Right lobe of liver (tissue), 6 donors: Measurements from ENCODE around the gene SLC9A8. TPM values are rescaled to one million over a fixed set of nuclear protein-coding genes. Genes with fewer than 3 reads are reported as not detected.

Experiments
- ATAC-seq, 4 donors: fragments of 200-7000 bp; cut with Tn5 transposase; one replicate each; pipeline ENCODE4 v1.9.1; 2020; ENCODE audit warnings: mild to moderate bottlenecking in 4 of 4, moderate library complexity in 4 of 4
- DNase-seq, 3 donors: peaks; one replicate each; pipeline ENCODE4 v3.0.0-alpha.2; 2020
- H3K27ac ChIP-seq, 3 donors: fragments of 200-600 bp; one replicate each; pipeline ENCODE4 v1.8.0; 2022
- H3K27me3 ChIP-seq, 2 donors: fragments of 200-600 bp; one replicate each; pipeline ENCODE4 v1.8.0; 2022
- H3K36me3 ChIP-seq, 4 donors: fragments of 200-600 bp; sonication (generic) in 1 of 4; one replicate each; pipeline versions ENCODE4 v1.5.1 to v1.8.0; 2017 to 2022; ENCODE audit warnings: control low read depth in 1 of 4
- H3K4me1 ChIP-seq, 4 donors: fragments of 200-600 bp; sonication (generic) in 1 of 4; one replicate each; pipeline versions ENCODE4 v1.5.1 to v1.8.0; 2017 to 2022; ENCODE audit warnings: control low read depth in 1 of 4
- H3K4me3 ChIP-seq, 3 donors: fragments of 200-600 bp; one replicate each; pipeline ENCODE4 v1.8.0; 2022
- H3K9me3 ChIP-seq, 4 donors: fragments of 200-600 bp; sonication (generic) in 1 of 4; one replicate each; pipeline versions ENCODE4 v1.5.1 to v1.8.0; 2017 to 2022; ENCODE audit warnings: control low read depth in 1 of 4
- POLR2A ChIP-seq: fragments of 450-650 bp; IDR thresholded peaks from one replicate; pipeline ENCODE4 v1.6.1; 2017; ENCODE audit warnings: antibody characterized with exemption, mild to moderate bottlenecking
- WGBS: methylation state at CpG from one replicate; pipeline ENCODE4 v1.1.6; 2018; ENCODE audit warnings: low coverage, low lambda C conversion rate; ENCODE audit not compliant: insufficient coverage; ENCODE audit errors: missing lambda C conversion rate; 5-methylcytosine and 5-hydroxymethylcytosine counted together
- intact Hi-C, 2 donors: fragments of 100-400 bp; cut with DNase I; formaldehyde crosslinking; loops; one replicate each; pipeline versions ENCODE4 v1.11.2 to v1.14.1; 2022
- long read RNA-seq: library from polyadenylated mRNA; unstranded; transcript quantifications from one replicate; pipeline ENCODE4 v2.0.0, GENCODE V29; 2019
- total RNA-seq, 6 experiments: library from RNA; depleted of rRNA in 2 of 6; stranded (reverse); fragments of >200 nt in 2 of 6; fragmentation: NEBNext Ultra II Directional in 3 of 6; extraction: Animal tissue kit (Norgen Biotek cat#: 25700) in 3 of 6; gene quantifications; one replicate each; pipeline versions ENCODE4 v1.1.0 to v1.2.4, GENCODE V29; 2016 to 2023
- TF ChIP-seq, protein P1 (sequence below), 4 donors: fragments of 200-600 bp in 3 of 4; fragments of 450-650 bp in 1 of 4; IDR thresholded peaks; one replicate each; pipeline versions ENCODE4 v1.5.1 to v1.8.0; 2016 to 2022; ENCODE audit warnings: antibody characterized with exemption in 4 of 4, mild to moderate bottlenecking in 2 of 4
- donor health status: DM: no; HTN: yes; CAD: no.
- donor health status: DM: no; HTN: no; CAD: no.
- donor health status: DM: no; HTN: no; CAD: no.
- donor health status: DM: no; HTN: yes; CAD: no.
- donor health status: DM: no; HTN: yes; CAD: no.

Gene SLC9A8, protein sequence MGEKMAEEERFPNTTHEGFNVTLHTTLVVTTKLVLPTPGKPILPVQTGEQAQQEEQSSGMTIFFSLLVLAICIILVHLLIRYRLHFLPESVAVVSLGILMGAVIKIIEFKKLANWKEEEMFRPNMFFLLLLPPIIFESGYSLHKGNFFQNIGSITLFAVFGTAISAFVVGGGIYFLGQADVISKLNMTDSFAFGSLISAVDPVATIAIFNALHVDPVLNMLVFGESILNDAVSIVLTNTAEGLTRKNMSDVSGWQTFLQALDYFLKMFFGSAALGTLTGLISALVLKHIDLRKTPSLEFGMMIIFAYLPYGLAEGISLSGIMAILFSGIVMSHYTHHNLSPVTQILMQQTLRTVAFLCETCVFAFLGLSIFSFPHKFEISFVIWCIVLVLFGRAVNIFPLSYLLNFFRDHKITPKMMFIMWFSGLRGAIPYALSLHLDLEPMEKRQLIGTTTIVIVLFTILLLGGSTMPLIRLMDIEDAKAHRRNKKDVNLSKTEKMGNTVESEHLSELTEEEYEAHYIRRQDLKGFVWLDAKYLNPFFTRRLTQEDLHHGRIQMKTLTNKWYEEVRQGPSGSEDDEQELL
- total RNA-seq: 10 to 100 TPM in 3 of 6 experiments, 1 to 10 TPM in 3; 6.8 to 10.6 (median 9.6) TPM
- long read RNA-seq, partial matches to known transcripts: 1 of 2 reads
- long read RNA-seq, other reads (novel, unspliced or antisense): 1 of 2 reads

DNA sequence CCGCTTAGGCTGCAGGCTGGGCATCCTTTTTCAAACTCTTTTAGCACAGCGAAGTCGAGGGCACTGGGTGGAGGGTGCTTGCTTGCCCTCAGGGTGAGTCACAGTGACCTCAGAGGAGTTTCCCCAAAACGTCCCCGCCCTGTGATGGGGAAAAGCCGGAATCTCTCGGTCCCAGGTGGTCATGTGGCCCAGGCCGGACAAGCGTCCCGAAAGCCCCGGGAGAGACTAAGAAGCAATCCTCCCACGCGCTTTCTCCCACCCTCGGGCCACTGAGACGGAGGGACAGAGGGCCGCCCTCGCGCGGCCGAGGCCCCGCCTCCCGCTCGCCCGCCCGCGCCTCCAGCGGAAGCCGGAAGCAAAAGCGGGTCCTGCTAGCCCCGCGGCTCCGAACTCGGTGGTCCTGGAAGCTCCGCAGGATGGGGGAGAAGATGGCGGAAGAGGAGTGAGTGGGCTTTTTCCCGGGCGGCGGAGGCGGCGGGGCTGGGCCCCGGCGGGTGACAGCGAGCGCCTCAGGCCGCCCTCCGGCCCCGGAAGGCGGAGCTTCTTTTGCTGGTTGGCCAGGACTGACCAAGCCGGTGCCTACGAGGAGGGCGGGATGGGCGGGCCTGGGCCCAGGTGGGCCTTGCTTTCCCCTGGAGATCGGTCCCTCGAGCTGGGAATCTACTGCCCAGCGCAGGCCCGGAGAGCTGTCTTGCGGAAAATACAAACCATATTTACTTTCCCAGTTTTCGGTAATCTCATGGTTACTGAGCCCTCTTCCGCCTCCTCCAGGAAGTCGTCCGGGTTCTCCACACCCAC lies at the start of gene SLC9A8:
SLC9A8 (plus strand) TSS at position 322 of the 798 bp plus-strand sequence; CDS start at position 417, 95 bp downstream.
- TF ChIP-seq POLR2A: peak; percentile 86
- TF ChIP-seq, protein P1, sequence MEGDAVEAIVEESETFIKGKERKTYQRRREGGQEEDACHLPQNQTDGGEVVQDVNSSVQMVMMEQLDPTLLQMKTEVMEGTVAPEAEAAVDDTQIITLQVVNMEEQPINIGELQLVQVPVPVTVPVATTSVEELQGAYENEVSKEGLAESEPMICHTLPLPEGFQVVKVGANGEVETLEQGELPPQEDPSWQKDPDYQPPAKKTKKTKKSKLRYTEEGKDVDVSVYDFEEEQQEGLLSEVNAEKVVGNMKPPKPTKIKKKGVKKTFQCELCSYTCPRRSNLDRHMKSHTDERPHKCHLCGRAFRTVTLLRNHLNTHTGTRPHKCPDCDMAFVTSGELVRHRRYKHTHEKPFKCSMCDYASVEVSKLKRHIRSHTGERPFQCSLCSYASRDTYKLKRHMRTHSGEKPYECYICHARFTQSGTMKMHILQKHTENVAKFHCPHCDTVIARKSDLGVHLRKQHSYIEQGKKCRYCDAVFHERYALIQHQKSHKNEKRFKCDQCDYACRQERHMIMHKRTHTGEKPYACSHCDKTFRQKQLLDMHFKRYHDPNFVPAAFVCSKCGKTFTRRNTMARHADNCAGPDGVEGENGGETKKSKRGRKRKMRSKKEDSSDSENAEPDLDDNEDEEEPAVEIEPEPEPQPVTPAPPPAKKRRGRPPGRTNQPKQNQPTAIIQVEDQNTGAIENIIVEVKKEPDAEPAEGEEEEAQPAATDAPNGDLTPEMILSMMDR (IDR thresholded peaks at IDR 0.05): peak; percentile 26 to 46 (median 34)
- DNase-seq (peak; percentile 86 to 92 (median 90)), ATAC-seq (peak; percentile 88 to 96 (median 93))
- intact Hi-C loops: no loop called here
- peak within 1 kb of the TSS; percentile 90 to 98 (median 92) for H3K27ac ChIP-seq
- no peaks in the 10 kb centered on the region for H3K27me3 ChIP-seq
- peak within 1 kb of the TSS; percentile 72 to 95 (median 88) for H3K4me3 ChIP-seq
- no peaks in the 10 kb centered on the region for H3K9me3 ChIP-seq
- H3K4me1 ChIP-seq: peaks cover 0 to 18% (median 2%) of the 10 kb centered on the region in 4 donors
- whole genome bisulfite sequencing: 0% methylated on average over 8 of the region's 61 CpGs
- H3K36me3 ChIP-seq: peaks cover 0 to 17% (median 3%) of the 10 kb centered on the region in 4 donors

DNA sequence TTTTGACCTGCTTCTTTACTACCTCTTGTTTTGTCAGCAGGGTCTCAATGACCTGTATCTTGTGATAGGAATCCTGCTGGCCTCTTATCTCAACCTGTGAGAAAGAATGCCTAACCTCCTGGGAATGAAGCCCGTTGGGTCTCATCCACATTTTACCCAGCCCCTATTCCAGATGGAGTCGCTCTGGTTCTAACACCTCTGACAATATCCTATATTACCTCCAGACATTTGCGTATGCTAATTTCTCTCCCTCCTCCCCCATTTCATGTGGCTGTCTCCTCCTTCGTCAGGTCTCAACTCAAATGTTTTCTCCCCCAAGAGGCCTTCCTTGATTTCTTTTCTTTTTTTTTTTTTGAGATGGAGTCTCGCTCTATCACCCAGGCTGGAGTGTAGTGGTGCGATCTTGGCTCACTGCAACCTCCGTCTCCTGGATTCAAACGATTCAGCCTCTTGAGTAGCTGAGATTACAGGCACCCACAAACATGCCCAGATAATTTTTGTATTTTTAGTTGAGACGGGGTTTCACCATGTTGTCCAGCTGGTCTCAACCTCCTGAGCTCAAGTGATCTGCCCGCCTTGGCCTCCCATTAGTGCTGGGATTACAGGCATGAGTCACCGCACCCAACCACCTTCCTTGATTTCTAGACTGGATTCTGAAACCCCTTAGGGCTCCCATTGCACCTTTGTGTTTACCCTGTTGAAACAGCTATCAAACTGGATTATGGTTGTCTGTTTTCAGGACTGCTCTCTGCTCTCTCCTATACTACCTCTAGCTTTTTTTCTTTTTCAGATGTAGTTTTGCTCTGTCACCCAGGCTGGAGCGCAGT lies 49.5 kb upstream of the SLC9A8 start:
- H3K27me3 ChIP-seq: no peaks in the 10 kb centered on the region
- TF ChIP-seq, protein P1 (IDR thresholded peaks at IDR 0.05): no peak
- TF ChIP-seq POLR2A: no peak
- WGBS: 83% methylated on average over 12 of the region's 12 CpGs
- no peaks in the 10 kb centered on the region for H3K36me3 ChIP-seq
- no peak overlapping the region for H3K27ac ChIP-seq
- H3K9me3 ChIP-seq: no peaks in the 10 kb centered on the region
- DNase-seq: no peak
- intact Hi-C loops: loop anchor here (10.0 kb wide), 2 partner anchors 48 to 148 kb away; partner anchors contain the start of gene B4GALT5 (in 1 of the 2)
- H3K4me1 ChIP-seq: peaks cover 0 to 48% (median 23%) of the 10 kb centered on the region in 4 donors
- H3K4me3 ChIP-seq: no peak overlapping the region
- no peak for ATAC-seq

DNA sequence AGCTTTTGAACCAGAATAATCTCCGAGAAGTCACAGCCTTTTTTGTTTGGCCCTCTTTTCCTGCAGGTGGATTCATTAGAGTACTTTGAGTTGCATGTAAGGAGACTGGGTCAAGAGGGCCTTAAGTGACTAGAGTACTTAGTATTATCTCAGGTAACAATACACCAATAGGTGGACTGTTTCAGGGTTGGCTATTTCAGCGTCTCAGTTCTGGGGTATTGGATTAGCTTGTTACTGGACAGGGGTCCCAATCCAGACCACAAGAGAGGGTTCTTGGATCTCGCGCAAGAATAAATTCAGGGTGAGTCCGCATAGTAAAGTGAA lies 47.3 kb upstream of the SLC9A8 start:
- H3K9me3 ChIP-seq: no peaks in the 10 kb centered on the region
- DNase-seq: no peak
- no peak for TF ChIP-seq POLR2A
- TF ChIP-seq, protein P1 (IDR thresholded peaks at IDR 0.05): no peak
- 84% methylated on average over 5 of the region's 5 CpGs for WGBS
- H3K4me1 ChIP-seq: peaks cover 0 to 70% (median 35%) of the 10 kb centered on the region in 4 donors
- no peaks in the 10 kb centered on the region for H3K27me3 ChIP-seq
- intact Hi-C loops: loop anchor here (10.0 kb wide), 2 partner anchors 51 to 151 kb away; partner anchors contain the start of gene B4GALT5 (in 1 of the 2)
- peak overlapping the region in 2 of 3 donors; percentile 27 to 32 for H3K27ac ChIP-seq
- no peak for ATAC-seq
- H3K36me3 ChIP-seq: no peaks in the 10 kb centered on the region
- no peak overlapping the region for H3K4me3 ChIP-seq
